Karpas-422 (cell line): ENCODE data around the gene TRIM66. TPM values are rescaled to one million over a fixed set of nuclear protein-coding genes. Genes with fewer than 3 reads are reported as not detected.

ENCODE experiments used
- DNase-seq: peaks from one replicate; pipeline ENCODE4 v3.0.0-alpha.2; 2015
- H2AFZ ChIP-seq: fragments of 200-600 bp; sonication (generic); 2 replicates; pipeline ENCODE4 v1.6.1; 2014; ENCODE audit warnings: antibody characterized with exemption, low read length, mixed read lengths
- H3K27ac ChIP-seq: fragments of 200-600 bp; sonication (generic); 2 replicates; pipeline ENCODE4 v1.5.1; 2014; ENCODE audit warnings: mild to moderate bottlenecking, low read length, moderate library complexity
- H3K27me3 ChIP-seq: fragments of 200-600 bp; sonication (generic); 2 replicates; pipeline ENCODE4 v1.6.1; 2014; ENCODE audit warnings: low read length, mixed read lengths
- H3K36me3 ChIP-seq: fragments of 200-600 bp; sonication (generic); 2 replicates; pipeline ENCODE4 v1.6.1; 2014; ENCODE audit warnings: low read length, mixed read lengths; ENCODE audit not compliant: insufficient read depth
- H3K4me1 ChIP-seq: fragments of 200-600 bp; sonication (generic); 2 replicates; pipeline ENCODE4 v1.6.1; 2014; ENCODE audit warnings: mild to moderate bottlenecking, low read length, mixed read lengths
- H3K4me2 ChIP-seq: fragments of 200-600 bp; sonication (generic); 2 replicates; pipeline ENCODE4 v1.6.1; 2014; ENCODE audit warnings: low read length, low read depth, mild to moderate bottlenecking; ENCODE audit not compliant: poor library complexity, severe bottlenecking
- H3K4me3 ChIP-seq: fragments of 200-600 bp; sonication (generic); 2 replicates; pipeline ENCODE4 v1.5.1; 2014; ENCODE audit warnings: mild to moderate bottlenecking, antibody characterized with exemption, low read length, mixed read lengths
- H3K79me2 ChIP-seq: fragments of 200-600 bp; sonication (generic); 2 replicates; pipeline ENCODE4 v1.6.1; 2014; ENCODE audit warnings: mild to moderate bottlenecking, low read length, mixed read lengths
- H3K9ac ChIP-seq: fragments of 200-600 bp; sonication (generic); 2 replicates; pipeline ENCODE4 v1.6.0; 2014; ENCODE audit warnings: low read length
- H3K9me2 ChIP-seq: fragments of 200-600 bp; sonication (generic), shearing (Covaris generic); replicated peaks from 2 replicates; pipeline ENCODE4 v1.6.0; 2014; ENCODE audit warnings: mild to moderate bottlenecking, low read length, moderate library complexity; ENCODE audit not compliant: insufficient read depth
- H3K9me3 ChIP-seq: fragments of 300-700, 200-600 bp; sonication (generic); 2 replicates; pipeline ENCODE4 v1.6.1; 2014; ENCODE audit warnings: low read length, mixed read lengths
- H4K20me1 ChIP-seq: fragments of 200-600 bp; sonication (generic); 2 replicates; pipeline ENCODE4 v1.6.1; 2014; ENCODE audit warnings: mild to moderate bottlenecking, antibody characterized with exemption, low read length, low read depth; ENCODE audit not compliant: insufficient read depth
- total RNA-seq: library from RNA; depleted of rRNA; stranded (reverse); fragments of >200 nt; shearing (Covaris generic); gene quantifications from 2 replicates; pipeline ENCODE4 v1.2.3, GENCODE V29; 2014; ENCODE audit warnings: low replicate concordance

Gene TRIM66
- total RNA-seq, 1 experiment from 2014 or later: 13.3 TPM

GRCh38 chr11:8699903-8700302 lies 17.4 kb upstream of the TRIM66 start:
- H3K4me1 ChIP-seq: peaks cover 19% of the 10 kb centered on the region
- no peak overlapping the region for H2AFZ ChIP-seq
- H3K79me2 ChIP-seq: no peaks in the 10 kb centered on the region
- no peaks in the 10 kb centered on the region for H3K9me3 ChIP-seq
- no peaks in the 10 kb centered on the region for H3K36me3 ChIP-seq
- H3K9ac ChIP-seq: no peak overlapping the region
- H3K4me3 ChIP-seq: no peak overlapping the region
- no peaks in the 10 kb centered on the region for H4K20me1 ChIP-seq
- no peak for DNase-seq
- no peak overlapping the region for H3K27ac ChIP-seq
- no peak overlapping the region for H3K4me2 ChIP-seq
- no peaks in the 10 kb centered on the region for H3K27me3 ChIP-seq
- no peaks in the 10 kb centered on the region for H3K9me2 ChIP-seq

GRCh38 chr11:8698917-8699441 lies 16.5 kb upstream of the TRIM66 start:
- no peak overlapping the region for H3K9ac ChIP-seq
- DNase-seq: no peak
- no peaks in the 10 kb centered on the region for H3K79me2 ChIP-seq
- no peak overlapping the region for H3K4me2 ChIP-seq
- no peaks in the 10 kb centered on the region for H3K9me3 ChIP-seq
- H3K4me1 ChIP-seq: peaks cover 19% of the 10 kb centered on the region
- H2AFZ ChIP-seq: no peak overlapping the region
- no peaks in the 10 kb centered on the region for H3K9me2 ChIP-seq
- no peak overlapping the region for H3K27ac ChIP-seq
- H3K4me3 ChIP-seq: no peak overlapping the region
- no peaks in the 10 kb centered on the region for H4K20me1 ChIP-seq
- H3K36me3 ChIP-seq: no peaks in the 10 kb centered on the region
- H3K27me3 ChIP-seq: no peaks in the 10 kb centered on the region

DNA sequence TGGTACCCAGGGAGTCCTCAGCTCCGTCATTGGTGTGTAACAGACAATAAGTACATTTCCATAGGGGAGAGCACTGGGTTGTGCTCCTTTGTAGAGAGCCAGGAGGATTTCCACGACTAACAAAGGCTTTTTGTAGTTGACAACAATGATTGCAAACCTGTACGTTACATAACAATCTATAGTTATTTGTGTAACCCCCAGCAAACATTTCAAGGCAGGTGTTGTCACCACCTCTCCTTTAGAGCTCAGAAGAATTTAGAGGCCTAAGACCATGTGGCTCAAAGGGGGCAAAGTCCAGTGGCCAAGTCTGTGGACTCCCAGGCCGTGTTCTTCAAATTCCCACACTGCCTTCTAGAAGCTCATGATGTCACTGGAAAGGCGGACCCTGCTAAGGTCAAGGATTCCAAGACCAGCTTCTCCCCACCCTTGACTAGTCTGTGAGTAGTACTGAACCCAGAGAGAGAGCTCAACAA lies 15.9 kb upstream of the TRIM66 start:
- Histone ChIP-seq H3K27ac (no peak overlapping the region), H3K9me3 (no peaks in the 10 kb centered on the region), H4K20me1 (no peaks in the 10 kb centered on the region), H3K4me1 (peaks cover 19% of the 10 kb centered on the region), H3K4me2 (no peak overlapping the region), H3K36me3 (0 out of 2 replicates have a peak, but pooled peaks cover 3% of the 10 kb centered on the region), H3K9ac (no peak overlapping the region), H3K9me2 (no peaks in the 10 kb centered on the region), H3K79me2 (no peaks in the 10 kb centered on the region), H3K4me3 (no peak overlapping the region), H3K27me3 (no peaks in the 10 kb centered on the region), H2AFZ (no peak overlapping the region)
- no peak for DNase-seq

- Histone ChIP-seq H3K4me3 (no peak overlapping the region), H4K20me1 (no peaks in the 10 kb centered on the region), H3K9ac (no peak overlapping the region), H3K9me2 (no peaks in the 10 kb centered on the region), H3K79me2 (peaks cover 5% of the 10 kb centered on the region; the same call in 1 of the 2 replicates), H3K9me3 (no peaks in the 10 kb centered on the region), H2AFZ (no peak overlapping the region), H3K36me3 (peaks cover 6% of the 10 kb centered on the region; the same call in 1 of the 2 replicates), H3K27me3 (no peaks in the 10 kb centered on the region), H3K4me2 (no peak overlapping the region), H3K27ac (no peak overlapping the region), H3K4me1 (peaks cover 19% of the 10 kb centered on the region)
- no peak for DNase-seq
Measured at GRCh38 chr11:8697054-8697453, 14.6 kb upstream of the TRIM66 start.

GRCh38 chr11:8694137-8694536 lies 11.7 kb upstream of the TRIM66 start:
- H3K4me3 ChIP-seq: no peak overlapping the region
- peaks cover 9% of the 10 kb centered on the region for H3K4me1 ChIP-seq
- no peaks in the 10 kb centered on the region for H3K27me3 ChIP-seq
- no peak for DNase-seq
- H3K27ac ChIP-seq: no peak overlapping the region
- H3K79me2 ChIP-seq: peaks cover 22% of the 10 kb centered on the region
- no peak overlapping the region for H3K4me2 ChIP-seq
- no peak overlapping the region for H2AFZ ChIP-seq
- no peaks in the 10 kb centered on the region for H3K9me2 ChIP-seq
- no peaks in the 10 kb centered on the region for H3K9me3 ChIP-seq
- peaks cover 31% of the 10 kb centered on the region; the same call in 1 of the 2 replicates for H3K36me3 ChIP-seq
- H4K20me1 ChIP-seq: no peaks in the 10 kb centered on the region
- H3K9ac ChIP-seq: no peak overlapping the region

- Histone ChIP-seq H3K79me2 (peaks cover 22% of the 10 kb centered on the region), H4K20me1 (no peaks in the 10 kb centered on the region), H3K27ac (no peak overlapping the region), H3K4me1 (peaks cover 11% of the 10 kb centered on the region), H3K9ac (no peak overlapping the region), H3K4me3 (no peak overlapping the region), H3K4me2 (no peak overlapping the region), H2AFZ (no peak overlapping the region), H3K9me3 (no peaks in the 10 kb centered on the region), H3K27me3 (no peaks in the 10 kb centered on the region), H3K36me3 (peaks cover 31% of the 10 kb centered on the region; the same call in 1 of the 2 replicates), H3K9me2 (no peaks in the 10 kb centered on the region)
- DNase-seq: no peak
Measured at GRCh38 chr11:8693555-8693954, 11.1 kb upstream of the TRIM66 start.

DNA sequence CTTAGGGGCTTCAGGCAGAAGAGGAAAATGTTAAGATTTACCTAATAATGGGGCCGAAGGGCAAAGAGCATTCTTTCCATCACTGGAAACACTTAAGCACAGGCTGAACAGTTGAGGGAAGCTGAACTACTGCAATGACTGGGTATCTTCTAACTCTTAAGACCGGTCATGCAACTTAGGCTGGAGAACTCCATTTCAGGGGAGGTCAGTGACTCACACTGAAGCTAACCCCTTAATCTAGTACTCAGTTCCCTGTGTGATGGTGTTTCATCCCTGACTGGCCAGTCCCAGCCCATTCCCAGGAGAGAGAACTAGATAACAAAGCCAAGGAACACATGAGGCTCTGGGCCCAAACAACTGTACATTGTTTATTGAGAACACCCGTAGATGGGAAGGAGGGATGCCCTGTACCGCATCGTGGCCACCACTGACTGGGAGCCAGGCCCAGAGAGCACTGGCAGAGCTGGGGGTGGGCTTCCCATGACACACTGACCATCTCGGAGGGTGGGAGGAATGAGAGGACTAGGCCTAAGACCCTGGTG lies 10.6 kb upstream of the TRIM66 start:
- DNase-seq: no peak
- H3K9me2 ChIP-seq: no peaks in the 10 kb centered on the region
- no peak overlapping the region for H3K4me3 ChIP-seq
- peaks cover 31% of the 10 kb centered on the region; the same call in 1 of the 2 replicates for H3K36me3 ChIP-seq
- no peaks in the 10 kb centered on the region for H3K9me3 ChIP-seq
- no peak overlapping the region for H3K27ac ChIP-seq
- no peak overlapping the region for H2AFZ ChIP-seq
- no peaks in the 10 kb centered on the region for H3K27me3 ChIP-seq
- peaks cover 22% of the 10 kb centered on the region for H3K79me2 ChIP-seq
- H3K4me1 ChIP-seq: peaks cover 14% of the 10 kb centered on the region
- no peaks in the 10 kb centered on the region for H4K20me1 ChIP-seq
- H3K4me2 ChIP-seq: no peak overlapping the region
- no peak overlapping the region for H3K9ac ChIP-seq

DNA sequence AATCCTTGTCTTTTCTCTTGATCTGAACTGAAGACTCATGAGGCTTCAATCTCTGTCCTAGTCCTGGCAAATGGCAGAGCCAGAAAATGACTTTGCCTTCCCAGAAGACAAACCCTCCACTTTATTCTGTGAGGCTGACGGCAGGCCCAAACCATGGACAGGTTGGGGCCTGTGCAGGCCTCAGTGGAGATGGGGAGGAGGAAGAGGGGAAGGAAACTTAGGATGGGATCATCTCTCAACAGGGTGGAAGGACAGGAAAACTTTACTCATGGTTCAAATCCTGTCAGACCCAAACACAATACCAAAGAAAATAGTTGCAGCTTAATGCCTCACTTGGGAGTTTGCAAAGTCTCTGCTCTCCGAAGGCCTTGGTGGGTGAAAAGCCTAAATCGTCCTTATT lies 10.0 kb upstream of the TRIM66 start:
- H2AFZ ChIP-seq: no peak overlapping the region
- H3K79me2 ChIP-seq: peaks cover 22% of the 10 kb centered on the region
- peaks cover 20% of the 10 kb centered on the region for H3K4me1 ChIP-seq
- DNase-seq: no peak
- peaks cover 31% of the 10 kb centered on the region; the same call in 1 of the 2 replicates for H3K36me3 ChIP-seq
- H3K4me3 ChIP-seq: no peak overlapping the region
- no peaks in the 10 kb centered on the region for H3K9me2 ChIP-seq
- no peaks in the 10 kb centered on the region for H4K20me1 ChIP-seq
- no peak overlapping the region for H3K9ac ChIP-seq
- H3K4me2 ChIP-seq: no peak overlapping the region
- no peaks in the 10 kb centered on the region for H3K9me3 ChIP-seq
- H3K27me3 ChIP-seq: no peaks in the 10 kb centered on the region
- H3K27ac ChIP-seq: no peak overlapping the region
